ENCODE results near the gene ATG7. TPM values are rescaled to one million over a fixed set of nuclear protein-coding genes. Genes with fewer than 3 reads are reported as not detected.

ATG7 gene
- total RNA-seq, 1 experiment from 2014 or later, result 29.3 TPM

GRCh38 chr3:11430624-11431023 lies 158.4 kb downstream of the ATG7 start (continued):
- TF ChIP-seq ZFX (IDR thresholded peaks at IDR 0.05) (no peak), RAD21 (IDR thresholded peaks at IDR 0.05; ENCODE audit: low read depth) (no peak), EZH2 (IDR thresholded peaks at IDR 0.05) (no peak), POLR2A (IDR thresholded peaks at IDR 0.05; ENCODE audit: borderline replicate concordance, extremely low read depth, insufficient read depth, insufficient read length) (no peak), SRF (IDR thresholded peaks at IDR 0.05; ENCODE audit: low read depth) (no peak)

- Histone ChIP-seq H2AFZ (ENCODE audit: low read depth, low read length, poor library complexity, severe bottlenecking) (no peak overlapping the region), H3K27ac (ENCODE audit: low read depth, low read length) (no peak overlapping the region), H3K4me2 (ENCODE audit: low read length) (no peak overlapping the region), H3K9me2 (ENCODE audit: insufficient read depth) (no peaks in the 10 kb centered on the region), H3K9ac (ENCODE audit: low read length) (no peak overlapping the region), H4K20me1 (ENCODE audit: insufficient read depth) (no peaks in the 10 kb centered on the region; the same call in 1 of the 2 replicates), H3K9me3 (ENCODE audit: control insufficient read depth in 1 of 2, insufficient read depth in 1 of 2, low read depth in 1 of 2, low read length in 2 of 2) (no peaks in the 10 kb centered on the region), H3K4me1 (ENCODE audit: control insufficient read depth in 1 of 2, insufficient read depth in 2 of 2, low read length in 2 of 2) (no peaks in the 10 kb centered on the region), H3K36me3 (ENCODE audit: control insufficient read depth in 1 of 2, insufficient read depth in 2 of 2, low read length in 2 of 2) (no peaks in the 10 kb centered on the region), H3K27me3 (ENCODE audit: insufficient read depth, low read length) (no peaks in the 10 kb centered on the region), H3K4me3 (replicated peaks in 1 of 2; ENCODE audit: low read depth in 1 of 2, low read length in 2 of 2) (no peak overlapping the region), H3K79me2 (ENCODE audit: insufficient read depth, low read length) (no peaks in the 10 kb centered on the region)
- POLR2A ChIA-PET, result no interaction called here
- RAD21 ChIA-PET (ENCODE audit: low non-redundant PET in 1 of 2, low total read pairs in 2 of 2, uncharacterized antibody in 2 of 2, unreplicated experiment in 2 of 2), result no interaction called here
- CTCF ChIA-PET, result no interaction called here
- DNase-seq (ENCODE audit: low read depth, low spot score), result no peak
- no TSS peak for BruUV-seq (replicated peaks)
- ATAC-seq, result no peak
- intact Hi-C loops (cut with micrococcal nuclease), result no loop called here
- no peak for TF ChIP-seq ZNF274 (IDR thresholded peaks at IDR 0.05; ENCODE audit: low read depth, low read length)
- TF ChIP-seq, protein P1, sequence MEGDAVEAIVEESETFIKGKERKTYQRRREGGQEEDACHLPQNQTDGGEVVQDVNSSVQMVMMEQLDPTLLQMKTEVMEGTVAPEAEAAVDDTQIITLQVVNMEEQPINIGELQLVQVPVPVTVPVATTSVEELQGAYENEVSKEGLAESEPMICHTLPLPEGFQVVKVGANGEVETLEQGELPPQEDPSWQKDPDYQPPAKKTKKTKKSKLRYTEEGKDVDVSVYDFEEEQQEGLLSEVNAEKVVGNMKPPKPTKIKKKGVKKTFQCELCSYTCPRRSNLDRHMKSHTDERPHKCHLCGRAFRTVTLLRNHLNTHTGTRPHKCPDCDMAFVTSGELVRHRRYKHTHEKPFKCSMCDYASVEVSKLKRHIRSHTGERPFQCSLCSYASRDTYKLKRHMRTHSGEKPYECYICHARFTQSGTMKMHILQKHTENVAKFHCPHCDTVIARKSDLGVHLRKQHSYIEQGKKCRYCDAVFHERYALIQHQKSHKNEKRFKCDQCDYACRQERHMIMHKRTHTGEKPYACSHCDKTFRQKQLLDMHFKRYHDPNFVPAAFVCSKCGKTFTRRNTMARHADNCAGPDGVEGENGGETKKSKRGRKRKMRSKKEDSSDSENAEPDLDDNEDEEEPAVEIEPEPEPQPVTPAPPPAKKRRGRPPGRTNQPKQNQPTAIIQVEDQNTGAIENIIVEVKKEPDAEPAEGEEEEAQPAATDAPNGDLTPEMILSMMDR (IDR thresholded peaks at IDR 0.05 in 2 of 3, conservative IDR thresholded peaks at IDR 0.05 in 1 of 3; ENCODE audit: borderline replicate concordance in 1 of 3, insufficient read depth in 1 of 3, low read depth in 2 of 3, low read length in 2 of 3), result no peak
- TF ChIP-seq SP1 (IDR thresholded peaks at IDR 0.05; ENCODE audit: low read depth), result no peak
- TF ChIP-seq SRF (IDR thresholded peaks at IDR 0.05; ENCODE audit: low read depth), result no peak
- no peak for TF ChIP-seq JUND (IDR thresholded peaks at IDR 0.05)
Observed at GRCh38 chr3:11431319-11431718, 159.1 kb downstream of the ATG7 start.

All from HCT116 (cell line).